HL-60 (cell line): Measurements from ENCODE around the gene ERP27.

ENCODE experiments used
- CTCF ChIP-seq: IDR thresholded peaks from one replicate; pipeline ENCODE4 v1.5.1; 2011; ENCODE audit warnings: low read length, control low read depth, inconsistent platforms; ENCODE audit not compliant: insufficient read depth
- GABPA ChIP-seq: IDR thresholded peaks from 2 replicates; pipeline ENCODE4 v1.6.1; 2012; ENCODE audit warnings: low read depth
- POLR2AphosphoS5 ChIP-seq: IDR thresholded peaks from 2 replicates; pipeline ENCODE4 v1.6.1; 2012; ENCODE audit warnings: low read depth
- REST ChIP-seq: IDR thresholded peaks from 2 replicates; pipeline ENCODE4 v1.6.1; 2012; ENCODE audit warnings: low read depth; ENCODE audit not compliant: insufficient replicate concordance
- SPI1 ChIP-seq: IDR thresholded peaks from 2 replicates; pipeline ENCODE4 v1.6.1; 2012; ENCODE audit warnings: low read depth, mild to moderate bottlenecking, borderline replicate concordance

- no peak for TF ChIP-seq CTCF
- no peak for TF ChIP-seq POLR2AphosphoS5
- TF ChIP-seq REST, result no peak
- TF ChIP-seq GABPA, result no peak
- TF ChIP-seq SPI1, result no peak
Measured at GRCh38 chr12:14874882-14875281, 63.5 kb downstream of the ERP27 start.
